PC-9 (cell line): ENCODE results near the gene SLFNL1. TPM values are rescaled to one million over a fixed set of nuclear protein-coding genes. Genes with fewer than 3 reads are reported as not detected.

Experiments used
- BruUV-seq: library from RNA; stranded (reverse); fragments of 400-500 nt; replicated peaks from 2 replicates; lab custom pipeline; 2021; lab: Mats Ljungman, UMichigan
- CTCF ChIA-PET: fragments of 300-600 bp; sonication (Branson Sonifier 250); formaldehyde crosslinking; loops from one replicate; lab custom pipeline; 2022; ENCODE audit warnings: antibody characterized with exemption; lab: Charles Lee
- POLR2A ChIA-PET: fragments of 300-600 bp; sonication (Branson Sonifier 250); formaldehyde crosslinking; loops from one replicate; lab custom pipeline; 2022; ENCODE audit warnings: antibody characterized with exemption; ENCODE audit not compliant: unreplicated experiment; lab: Charles Lee
- DNase-seq, 2 experiments: peaks; one replicate each; pipeline versions ENCODE4 v3.0.0 to v3.0.0-alpha.2; 2015 to 2022; ENCODE audit warnings: mixed read lengths in 1 of 2
- H2AFZ ChIP-seq: fragments of 200-600 bp; sonication (generic); 2 replicates; pipeline ENCODE4 v1.8.1; 2017; ENCODE audit warnings: antibody characterized with exemption
- H3F3A ChIP-seq: fragments of 200-600 bp; sonication (generic); 2 replicates; pipeline ENCODE4 v1.8.1; 2017; ENCODE audit warnings: antibody characterized with exemption, mild to moderate bottlenecking, low read depth; ENCODE audit not compliant: insufficient read depth
- H3K27ac ChIP-seq: fragments of 200-600 bp; sonication (generic); 2 replicates; pipeline ENCODE4 v1.6.1; 2016; ENCODE audit warnings: mixed run types
- H3K27me3 ChIP-seq: fragments of 200-600 bp; sonication (generic); 2 replicates; pipeline ENCODE4 v1.6.1; 2016; ENCODE audit warnings: low read depth, mixed run types; ENCODE audit not compliant: insufficient read depth
- H3K36me3 ChIP-seq: fragments of 200-600 bp; sonication (generic); 2 replicates; pipeline ENCODE4 v1.6.1; 2016; ENCODE audit warnings: low read depth, mixed run types
- H3K4me1 ChIP-seq: fragments of 200-600 bp; sonication (generic); replicated peaks from 2 replicates; pipeline ENCODE4 v1.6.1; 2016; ENCODE audit warnings: mixed run types; ENCODE audit not compliant: insufficient read depth
- H3K4me2 ChIP-seq: fragments of 200-600 bp; sonication (generic); 2 replicates; pipeline ENCODE4 v1.6.1; 2017; ENCODE audit warnings: mixed run types
- H3K4me3 ChIP-seq: fragments of 200-600 bp; sonication (generic); 2 replicates; pipeline ENCODE4 v1.6.1; 2016; ENCODE audit warnings: mixed run types
- H3K79me2 ChIP-seq: fragments of 200-600 bp; sonication (generic); 2 replicates; pipeline ENCODE4 v1.6.1; 2017; ENCODE audit warnings: low read depth, mixed run types
- H3K9me2 ChIP-seq: fragments of 200-600 bp; sonication (generic); 2 replicates; pipeline ENCODE4 v1.8.1; 2017; ENCODE audit warnings: mild to moderate bottlenecking; ENCODE audit not compliant: insufficient read depth
- H3K9me3 ChIP-seq: fragments of 200-600 bp; sonication (generic); 2 replicates; pipeline ENCODE4 v1.8.1; 2016; ENCODE audit warnings: low read depth; ENCODE audit not compliant: insufficient read depth
- H4K20me1 ChIP-seq: fragments of 200-600 bp; sonication (generic); 2 replicates; pipeline ENCODE4 v1.8.1; 2017; ENCODE audit not compliant: insufficient read depth
- CTCF ChIP-seq: fragments of 200-600 bp; sonication (generic); conservative IDR thresholded peaks from 2 replicates; pipeline ENCODE4 v1.6.1; 2017; ENCODE audit warnings: mixed run types, antibody characterized with exemption, mild to moderate bottlenecking, moderate library complexity
- EZH2 ChIP-seq: fragments of 200-600 bp; sonication (generic); IDR thresholded peaks from 2 replicates; pipeline ENCODE4 v1.8.0; 2017; ENCODE audit warnings: antibody characterized with exemption, low read depth
- intact Hi-C: fragments of 100-400 bp; cut with micrococcal nuclease; formaldehyde crosslinking; loops from one replicate; pipeline ENCODE4 v1.10.0; 2022; ENCODE audit not compliant: unreplicated experiment
- total RNA-seq: library from RNA; stranded (reverse); gene quantifications from 2 replicates; pipeline ENCODE4 v1.2.3, GENCODE V29; 2021

The SLFNL1 gene
- total RNA-seq, 1 experiment from 2014 or later = 0.41 TPM

DNA sequence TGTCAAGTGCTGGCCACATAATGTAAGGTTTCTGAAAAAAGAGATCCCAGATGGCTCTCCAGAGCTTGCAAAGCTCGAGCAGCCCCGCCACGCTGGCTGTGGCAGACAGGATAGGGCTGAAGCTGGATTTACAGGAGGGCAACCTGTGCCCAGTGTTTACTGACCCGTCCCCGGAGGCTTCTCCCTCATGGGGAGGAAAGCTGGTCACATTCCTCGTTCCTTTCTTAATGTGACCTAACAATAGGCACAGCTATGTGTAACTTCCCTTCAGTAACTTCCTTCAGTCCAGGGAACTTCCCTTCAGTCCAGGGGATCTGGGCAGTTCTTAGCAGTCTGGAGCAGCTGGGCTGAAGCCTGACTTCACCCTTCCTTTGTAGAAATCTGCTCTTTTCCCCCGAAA is 7.7 kb downstream of the SLFNL1 start:
- intact Hi-C loops = no loop called here
- H3K27ac ChIP-seq = no peak overlapping the region
- no peak overlapping the region for H2AFZ ChIP-seq
- DNase-seq = no peak
- no peak overlapping the region for H3K4me2 ChIP-seq
- TF ChIP-seq EZH2 (no peak), CTCF (no peak)
- H3K27me3 ChIP-seq = no peaks in the 10 kb centered on the region
- ChIA-PET POLR2A (interaction anchor here (0.6 kb wide), 1 partner anchor 88 kb away, joined by 5 read pairs; no protein-coding TSS in a partner anchor), CTCF (no interaction called here)
- no TSS peak for BruUV-seq
- peaks cover 3% of the 10 kb centered on the region; the same call in 1 of the 2 replicates for H3F3A ChIP-seq
- no peaks in the 10 kb centered on the region for H3K9me2 ChIP-seq
- no peak overlapping the region for H3K4me3 ChIP-seq
- H3K4me1 ChIP-seq = no peaks in the 10 kb centered on the region
- H3K9me3 ChIP-seq = no peaks in the 10 kb centered on the region
- H4K20me1 ChIP-seq = peaks cover 8% of the 10 kb centered on the region; the same call in 1 of the 2 replicates
- peaks cover 22% of the 10 kb centered on the region; the same call in 1 of the 2 replicates for H3K36me3 ChIP-seq
- H3K79me2 ChIP-seq = no peaks in the 10 kb centered on the region

DNA sequence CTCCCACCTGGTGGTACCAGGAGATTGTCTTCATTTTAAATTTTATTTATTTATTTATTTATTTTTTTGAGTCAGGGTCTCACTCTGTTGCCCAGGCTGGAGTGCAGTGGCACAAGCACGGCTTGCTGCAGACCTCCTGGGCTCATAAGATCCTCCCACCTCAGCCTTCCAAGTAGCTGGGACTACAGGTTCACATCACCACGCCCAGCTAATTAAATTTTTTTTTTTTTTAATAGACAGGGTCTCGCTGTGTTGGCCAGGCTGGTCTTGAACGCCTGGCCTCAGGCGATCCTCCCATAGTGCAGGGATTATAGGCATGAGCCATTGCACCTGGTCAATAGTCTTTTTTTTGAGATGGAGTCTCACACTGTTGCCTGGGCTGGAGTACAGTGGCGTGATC is 8.5 kb downstream of the SLFNL1 start:
- Histone ChIP-seq H3K4me3 (no peak overlapping the region), H2AFZ (no peak overlapping the region), H3K4me1 (no peaks in the 10 kb centered on the region), H4K20me1 (peaks cover 8% of the 10 kb centered on the region), H3K27me3 (no peaks in the 10 kb centered on the region), H3K36me3 (peaks cover 30% of the 10 kb centered on the region; the same call in 1 of the 2 replicates), H3K4me2 (no peak overlapping the region), H3K9me3 (no peaks in the 10 kb centered on the region), H3K9me2 (no peaks in the 10 kb centered on the region), H3K79me2 (no peaks in the 10 kb centered on the region), H3F3A (peaks cover 8% of the 10 kb centered on the region; the same call in 1 of the 2 replicates), H3K27ac (no peak overlapping the region)
- intact Hi-C loops = no loop called here
- BruUV-seq = no TSS peak
- ChIA-PET POLR2A (no interaction called here), CTCF (no interaction called here)
- TF ChIP-seq CTCF = no peak
- TF ChIP-seq EZH2 = no peak
- DNase-seq = no peak

DNA sequence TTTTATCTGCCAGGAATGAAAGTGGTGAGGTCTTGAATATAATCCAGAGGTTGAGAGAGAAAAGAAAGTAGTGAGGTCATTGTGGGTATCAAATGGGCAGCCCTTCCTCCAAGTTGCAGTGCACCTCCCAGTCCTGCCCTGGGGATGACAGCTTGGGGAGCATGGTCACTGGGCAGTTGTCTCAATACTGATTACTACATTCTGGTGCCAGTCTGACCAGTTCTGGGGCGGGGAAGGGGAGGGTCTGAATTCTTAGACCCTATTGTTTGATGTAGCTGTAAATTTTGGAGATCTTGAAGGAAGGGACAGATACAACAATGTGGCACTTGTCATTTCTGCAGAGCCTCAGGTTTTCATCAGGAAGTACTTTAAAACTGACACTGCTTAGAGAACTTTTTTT is 11.2 kb downstream of the SLFNL1 start:
- BruUV-seq = no TSS peak
- Histone ChIP-seq H3K27me3 (no peaks in the 10 kb centered on the region), H3K36me3 (peaks cover 40% of the 10 kb centered on the region; the same call in 1 of the 2 replicates), H3K4me3 (no peak overlapping the region), H3K79me2 (no peaks in the 10 kb centered on the region), H3K4me1 (no peaks in the 10 kb centered on the region), H3F3A (peaks cover 8% of the 10 kb centered on the region; the same call in 1 of the 2 replicates), H3K9me2 (no peaks in the 10 kb centered on the region), H2AFZ (no peak overlapping the region), H3K4me2 (no peak overlapping the region), H3K9me3 (no peaks in the 10 kb centered on the region), H4K20me1 (peaks cover 8% of the 10 kb centered on the region), H3K27ac (no peak overlapping the region)
- no peak for TF ChIP-seq CTCF
- TF ChIP-seq EZH2 = no peak
- DNase-seq = no peak
- intact Hi-C loops = no loop called here
- CTCF ChIA-PET = no interaction called here
- POLR2A ChIA-PET = no interaction called here
